Ureter (tissue), 1 donor: ENCODE data around the gene DUSP8. TPM values are rescaled to one million over a fixed set of nuclear protein-coding genes. Genes with fewer than 3 reads are reported as not detected.
"Not testable (repeated sequence)": the region's sequence is repeated elsewhere in the genome, so short reads cannot be mapped to it uniquely, and the experiment has no call there.

ENCODE experiments used
- DNase-seq: peaks from one replicate; pipeline ENCODE4 v3.0.0-alpha.2; 2020; ENCODE audit warnings: low spot score
- total RNA-seq: library from RNA; stranded (reverse); gene quantifications from one replicate; pipeline ENCODE4 v1.2.4, GENCODE V29; 2023
- donor health status: DM: yes; HTN: yes; CAD: no.

The DUSP8 gene
- total RNA-seq, 1 donor from 2014 or later, result 6.0 TPM

GRCh38 chr11:1589191-1589963 lies 17.3 kb upstream of the DUSP8 start:
- not testable (repeated sequence) for DNase-seq

GRCh38 chr11:1586699-1587098 lies 14.6 kb upstream of the DUSP8 start:
- DNase-seq, result no peak

GRCh38 chr11:1584661-1585370 lies 12.7 kb upstream of the DUSP8 start, which contains the start of gene KRTAP5-1:
TSS of gene KRTAP5-1 (minus strand) at chr11:1585283. CDS start at chr11:1585249, 34 bp downstream.
- not testable (repeated sequence) for DNase-seq

- not testable (repeated sequence) for DNase-seq
Observed at GRCh38 chr11:1582909-1583308, 10.8 kb upstream of the DUSP8 start.

- no peak for DNase-seq
Observed at GRCh38 chr11:1581976-1582375, 9.9 kb upstream of the DUSP8 start.

GRCh38 chr11:1576825-1577224 lies 4.8 kb upstream of the DUSP8 start:
- no peak for DNase-seq

GRCh38 chr11:1575756-1576155 lies 3.7 kb upstream of the DUSP8 start:
- not testable (repeated sequence) for DNase-seq

GRCh38 chr11:1574933-1575242 lies 2.8 kb upstream of the DUSP8 start:
- DNase-seq, result no peak

- no peak for DNase-seq
Observed at GRCh38 chr11:1574238-1574932, 2.3 kb upstream of the DUSP8 start.

- no peak for DNase-seq
Observed at GRCh38 chr11:1573903-1574237, 1.8 kb upstream of the DUSP8 start.

- DNase-seq, result no peak
Observed at GRCh38 chr11:1573077-1573902, 1.2 kb upstream of the DUSP8 start.

- DNase-seq, result no peak
Observed at GRCh38 chr11:1571760-1572196, 293 bp downstream of the DUSP8 start.

- DNase-seq, result no peak
Observed at GRCh38 chr11:1570896-1571759, 943 bp downstream of the DUSP8 start.

- no peak for DNase-seq
Observed at GRCh38 chr11:1570531-1570895, 1.6 kb downstream of the DUSP8 start.

GRCh38 chr11:1570001-1570453 lies 2.0 kb downstream of the DUSP8 start:
- DNase-seq, result no peak

- DNase-seq, result no peak
Observed at GRCh38 chr11:1569251-1569780, 2.8 kb downstream of the DUSP8 start.

GRCh38 chr11:1568441-1568911 lies 3.6 kb downstream of the DUSP8 start:
- DNase-seq, result no peak

- DNase-seq, result no peak
Observed at GRCh38 chr11:1567721-1568100, 4.4 kb downstream of the DUSP8 start.

- no peak for DNase-seq
Observed at GRCh38 chr11:1567052-1567720, 4.9 kb downstream of the DUSP8 start.
